HepG2 (cell line): Measurements from ENCODE around the gene TEX30. TPM values are rescaled to one million over a fixed set of nuclear protein-coding genes. Genes with fewer than 3 reads are reported as not detected.

Experiments used
- FIP1L1 ChIP-seq: fragments of 200-400 bp; formaldehyde crosslinking; IDR thresholded peaks from 2 replicates; pipeline ENCODE4 v1.6.1; 2018; ENCODE audit warnings: low read depth, mild to moderate bottlenecking, low read length, moderate library complexity, borderline replicate concordance; ENCODE audit not compliant: insufficient read depth
- GZF1 ChIP-seq: sonication (generic); formaldehyde crosslinking; IDR thresholded peaks from 2 replicates; pipeline ENCODE4 v1.5.1; 2020; ENCODE audit warnings: mild to moderate bottlenecking, missing genetic modification reagents
- HDAC1 ChIP-seq: sonication (generic); formaldehyde crosslinking; IDR thresholded peaks from 2 replicates; pipeline ENCODE4 v1.5.1; 2020; ENCODE audit warnings: mild to moderate bottlenecking, missing genetic modification reagents
- HNF4G ChIP-seq, 2 experiments: sonication (generic) in 1 of 2; formaldehyde crosslinking in 1 of 2; IDR thresholded peaks; 2 replicates each; pipeline versions ENCODE4 v1.4.0 to v1.6.1; 2011 to 2020; ENCODE audit warnings: borderline replicate concordance in 2 of 2, low read depth in 2 of 2, mild to moderate bottlenecking in 2 of 2, low read length in 1 of 2, missing genetic modification reagents in 1 of 2, moderate library complexity in 1 of 2
- KDM6A ChIP-seq: IDR thresholded peaks from 2 replicates; pipeline ENCODE4 v1.6.1; 2016; ENCODE audit warnings: low read depth
- LCORL ChIP-seq, 2 experiments: fragments of 450-650 bp in 1 of 2; sonication (generic) in 1 of 2; formaldehyde crosslinking in 1 of 2; IDR thresholded peaks; 2 replicates each; pipeline versions ENCODE4 v1.5.0 to v1.6.1; 2017 to 2020; ENCODE audit warnings: antibody characterized with exemption in 1 of 2, missing genetic modification reagents in 1 of 2
- PHF20 ChIP-seq: sonication (generic); formaldehyde crosslinking; IDR thresholded peaks from 2 replicates; pipeline ENCODE4 v1.5.0; 2020; ENCODE audit warnings: mild to moderate bottlenecking, missing genetic modification reagents
- RELA ChIP-seq: sonication (generic); formaldehyde crosslinking; IDR thresholded peaks from 2 replicates; pipeline ENCODE4 v1.4.0; 2020; ENCODE audit warnings: missing genetic modification reagents
- SIX4 ChIP-seq: sonication (generic); formaldehyde crosslinking; IDR thresholded peaks from 2 replicates; pipeline ENCODE4 v1.4.0; 2020; ENCODE audit warnings: missing genetic modification reagents
- SMAD1 ChIP-seq: sonication (generic); formaldehyde crosslinking; IDR thresholded peaks from 2 replicates; pipeline ENCODE4 v1.4.0; 2020; ENCODE audit warnings: missing genetic modification reagents, low read depth, mild to moderate bottlenecking, borderline replicate concordance
- TSC22D2 ChIP-seq: sonication (generic); formaldehyde crosslinking; IDR thresholded peaks from 2 replicates; pipeline ENCODE4 v1.5.1; 2020; ENCODE audit warnings: missing genetic modification reagents, mild to moderate bottlenecking, borderline replicate concordance
- ZFP37 ChIP-seq: sonication (generic); formaldehyde crosslinking; IDR thresholded peaks from 2 replicates; pipeline ENCODE4 v1.4.0; 2020; ENCODE audit warnings: missing genetic modification reagents, borderline replicate concordance
- ZHX2 ChIP-seq, 2 experiments: sonication (generic) in 1 of 2; formaldehyde crosslinking in 1 of 2; IDR thresholded peaks; 2 replicates each; pipeline versions ENCODE4 v1.6.1 to v1.9.0; 2014 to 2022; ENCODE audit warnings: antibody characterized with exemption in 1 of 2, borderline replicate concordance in 1 of 2, inconsistent platforms in 1 of 2, low read depth in 1 of 2, missing genetic modification reagents in 1 of 2
- ZNF234 ChIP-seq: sonication (generic); formaldehyde crosslinking; conservative IDR thresholded peaks from 2 replicates; pipeline ENCODE4 v1.5.1; 2020; ENCODE audit warnings: mild to moderate bottlenecking, missing genetic modification reagents
- ZNF263 ChIP-seq: sonication (generic); formaldehyde crosslinking; IDR thresholded peaks from 2 replicates; pipeline ENCODE4 v1.4.0; 2020; ENCODE audit warnings: missing genetic modification reagents
- ZNF292 ChIP-seq: sonication (generic); formaldehyde crosslinking; IDR thresholded peaks from 2 replicates; pipeline ENCODE4 v1.8.1; 2022; ENCODE audit warnings: mild to moderate bottlenecking, low read depth, missing genetic modification reagents, borderline replicate concordance
- ZNF660 ChIP-seq: sonication (generic); formaldehyde crosslinking; IDR thresholded peaks from 2 replicates; pipeline ENCODE4 v1.5.1; 2020; ENCODE audit warnings: mild to moderate bottlenecking, low read depth, missing genetic modification reagents, borderline replicate concordance
- ZNF747 ChIP-seq: sonication (generic); formaldehyde crosslinking; IDR thresholded peaks from 2 replicates; pipeline ENCODE4 v1.8.1; 2023; ENCODE audit warnings: missing genetic modification reagents, mild to moderate bottlenecking, borderline replicate concordance
- polyA plus RNA-seq, 8 experiments: library from polyadenylated mRNA; depleted of rRNA in 3 of 8; stranded (reverse) in 7 of 8; unstranded in 1 of 8; fragments of >200 nt; fragmentation: Illumina TruSeq in 4 of 8; extraction: Trizol in 4 of 8; gene quantifications; 2 replicates each; pipeline versions ENCODE4 v1.2.1 to v1.2.3, GENCODE V29; 2011 to 2016; ENCODE audit warnings: low read depth in 4 of 8, missing spikeins in 1 of 8, mixed read lengths in 1 of 8; ENCODE audit not compliant: insufficient read depth in 1 of 8
- total RNA-seq, 5 experiments: library from RNA; depleted of rRNA; stranded (reverse); fragments of >200 nt; fragmentation: Illumina TruSeq; extraction: Trizol; gene quantifications; 2 replicates each; pipeline ENCODE4 v1.2.3, GENCODE V29; 2016; ENCODE audit warnings: low read depth in 1 of 5
- TF ChIP-seq, protein P1 (sequence below): IDR thresholded peaks from 2 replicates; pipeline ENCODE4 v1.6.1; 2016
- TF ChIP-seq, protein P2 (sequence below): sonication (generic); formaldehyde crosslinking; IDR thresholded peaks from 2 replicates; pipeline ENCODE4 v1.5.0; 2020; ENCODE audit warnings: mild to moderate bottlenecking, missing genetic modification reagents, borderline replicate concordance

TEX30 gene
- total and polyA plus RNA-seq, 2 of the 13 experiments (the other 11 are each of a cell fraction or from before 2014, with no cell fraction given): 0.60 to 1.2 TPM

GRCh38 chr13:102799426-102800144 lies 26.0 kb upstream of the TEX30 start (continued):
- no peak for TF ChIP-seq ZHX2 (IDR thresholded peaks at IDR 0.05; ENCODE audit: low read depth)
- TF ChIP-seq ZHX2 (CRISPR knock-in tag; IDR thresholded peaks at IDR 0.05; ENCODE audit: borderline replicate concordance): 0 out of 2 replicates have a peak, but pooled peaks have one; percentile 19
- no peak for TF ChIP-seq FIP1L1
- no peak for TF ChIP-seq SIX4
- TF ChIP-seq ZNF234 (CRISPR knock-in tag): 0 out of 2 replicates have a peak, but pooled peaks have one; percentile 9
- TF ChIP-seq SMAD1 (CRISPR knock-in tag): no peak
- no peak for TF ChIP-seq ZNF660 (CRISPR knock-in tag)
- no peak for TF ChIP-seq HDAC1 (CRISPR knock-in tag)
- TF ChIP-seq, protein P1, sequence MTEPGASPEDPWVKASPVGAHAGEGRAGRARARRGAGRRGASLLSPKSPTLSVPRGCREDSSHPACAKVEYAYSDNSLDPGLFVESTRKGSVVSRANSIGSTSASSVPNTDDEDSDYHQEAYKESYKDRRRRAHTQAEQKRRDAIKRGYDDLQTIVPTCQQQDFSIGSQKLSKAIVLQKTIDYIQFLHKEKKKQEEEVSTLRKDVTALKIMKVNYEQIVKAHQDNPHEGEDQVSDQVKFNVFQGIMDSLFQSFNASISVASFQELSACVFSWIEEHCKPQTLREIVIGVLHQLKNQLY (CRISPR knock-in tag): no peak
- TF ChIP-seq ZNF263: no peak
- TF ChIP-seq PHF20 (CRISPR knock-in tag): peak; percentile 14; the same call in 1 of the 2 replicates
- no peak for TF ChIP-seq KDM6A
- no peak for TF ChIP-seq ZFP37 (CRISPR knock-in tag)
- TF ChIP-seq HNF4G (IDR thresholded peaks at IDR 0.05; ENCODE audit: borderline replicate concordance, low read depth, low read length): no peak
- TF ChIP-seq HNF4G (CRISPR knock-in tag; IDR thresholded peaks at IDR 0.05; ENCODE audit: borderline replicate concordance, low read depth): no peak
- TF ChIP-seq, protein P2, sequence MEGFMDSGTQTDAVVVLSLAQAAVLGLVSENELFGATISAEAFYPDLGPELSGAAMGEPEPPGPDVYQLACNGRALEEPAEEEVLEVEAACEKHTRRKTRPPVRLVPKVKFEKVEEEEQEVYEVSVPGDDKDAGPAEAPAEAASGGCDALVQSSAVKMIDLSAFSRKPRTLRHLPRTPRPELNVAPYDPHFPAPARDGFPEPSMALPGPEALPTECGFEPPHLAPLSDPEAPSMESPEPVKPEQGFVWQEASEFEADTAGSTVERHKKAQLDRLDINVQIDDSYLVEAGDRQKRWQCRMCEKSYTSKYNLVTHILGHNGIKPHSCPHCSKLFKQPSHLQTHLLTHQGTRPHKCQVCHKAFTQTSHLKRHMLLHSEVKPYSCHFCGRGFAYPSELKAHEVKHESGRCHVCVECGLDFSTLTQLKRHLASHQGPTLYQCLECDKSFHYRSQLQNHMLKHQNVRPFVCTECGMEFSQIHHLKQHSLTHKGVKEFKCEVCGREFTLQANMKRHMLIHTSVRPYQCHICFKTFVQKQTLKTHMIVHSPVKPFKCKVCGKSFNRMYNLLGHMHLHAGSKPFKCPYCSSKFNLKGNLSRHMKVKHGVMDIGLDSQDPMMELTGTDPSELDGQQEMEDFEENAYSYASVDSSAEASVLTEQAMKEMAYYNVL (CRISPR knock-in tag): 0 out of 2 replicates have a peak, but pooled peaks have one; percentile 0
- TF ChIP-seq GZF1 (CRISPR knock-in tag): no peak
- TF ChIP-seq RELA (CRISPR knock-in tag): no peak
- no peak for TF ChIP-seq TSC22D2 (CRISPR knock-in tag)
- no peak for TF ChIP-seq ZNF747 (CRISPR knock-in tag)
- TF ChIP-seq ZNF292 (CRISPR knock-in tag): no peak
- no peak for TF ChIP-seq LCORL (IDR thresholded peaks at IDR 0.05)
- peak; percentile 15; the same call in 1 of the 2 replicates for TF ChIP-seq LCORL (CRISPR knock-in tag; IDR thresholded peaks at IDR 0.05)
